ENCODE results near the gene ZNF514. TPM values are rescaled to one million over a fixed set of nuclear protein-coding genes. Genes with fewer than 3 reads are reported as not detected.

The ZNF514 gene
- total RNA-seq, 4 donors from 2014 or later = 8.6 to 22.9 (median 15.7) TPM

DNA sequence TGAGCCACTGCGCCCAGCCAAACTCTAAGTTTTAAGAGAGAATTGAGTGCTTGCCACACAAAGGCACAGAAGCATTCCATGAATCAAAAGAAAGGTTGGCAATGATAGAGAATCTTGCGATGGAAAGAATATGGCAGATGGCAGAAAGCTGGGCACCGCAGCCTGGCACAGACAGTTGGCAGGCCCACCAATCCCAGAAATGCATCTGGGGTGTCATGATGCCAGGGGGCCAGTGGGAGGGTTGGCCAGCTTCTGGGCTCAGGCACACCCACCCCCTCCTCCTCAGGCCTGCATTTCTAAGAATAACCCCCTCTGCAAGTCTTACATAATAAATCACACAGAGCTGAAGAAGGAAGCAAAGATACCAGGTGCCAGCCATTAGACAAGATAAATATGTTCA is 25.5 kb upstream of the ZNF514 start:
- in situ Hi-C loops (cut with MboI; ENCODE audit: low pct_ligation_motif_present in 1 of 4, low pct_unique_long_range_greater_than_20kb in 1 of 4, low sequenced_read_pairs in 3 of 4) = no loop called here
- WGBS, 2 donors (ENCODE audit: low coverage in 1 of 2) = 98 to 100% methylated on average over 3 of the region's 3 CpGs
- no peaks in the 10 kb centered on the region for H3K4me1 ChIP-seq
- TF ChIP-seq EP300 (IDR thresholded peaks at IDR 0.05; ENCODE audit: low read depth) (no peak), POLR2A (IDR thresholded peaks at IDR 0.05) (no peak), POLR2AphosphoS5 (IDR thresholded peaks at IDR 0.05) (no peak)
- TF ChIP-seq, protein P1, sequence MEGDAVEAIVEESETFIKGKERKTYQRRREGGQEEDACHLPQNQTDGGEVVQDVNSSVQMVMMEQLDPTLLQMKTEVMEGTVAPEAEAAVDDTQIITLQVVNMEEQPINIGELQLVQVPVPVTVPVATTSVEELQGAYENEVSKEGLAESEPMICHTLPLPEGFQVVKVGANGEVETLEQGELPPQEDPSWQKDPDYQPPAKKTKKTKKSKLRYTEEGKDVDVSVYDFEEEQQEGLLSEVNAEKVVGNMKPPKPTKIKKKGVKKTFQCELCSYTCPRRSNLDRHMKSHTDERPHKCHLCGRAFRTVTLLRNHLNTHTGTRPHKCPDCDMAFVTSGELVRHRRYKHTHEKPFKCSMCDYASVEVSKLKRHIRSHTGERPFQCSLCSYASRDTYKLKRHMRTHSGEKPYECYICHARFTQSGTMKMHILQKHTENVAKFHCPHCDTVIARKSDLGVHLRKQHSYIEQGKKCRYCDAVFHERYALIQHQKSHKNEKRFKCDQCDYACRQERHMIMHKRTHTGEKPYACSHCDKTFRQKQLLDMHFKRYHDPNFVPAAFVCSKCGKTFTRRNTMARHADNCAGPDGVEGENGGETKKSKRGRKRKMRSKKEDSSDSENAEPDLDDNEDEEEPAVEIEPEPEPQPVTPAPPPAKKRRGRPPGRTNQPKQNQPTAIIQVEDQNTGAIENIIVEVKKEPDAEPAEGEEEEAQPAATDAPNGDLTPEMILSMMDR (IDR thresholded peaks at IDR 0.05) = no peak
- no peak overlapping the region for H3K4me3 ChIP-seq
- intact Hi-C loops (cut with DNase I; ENCODE audit: low total_unique reads) = no loop called here
- no peak for DNase-seq
- no peaks in the 10 kb centered on the region for H3K27me3 ChIP-seq
- no peaks in the 10 kb centered on the region for H3K9me3 ChIP-seq
- peaks cover 0 to 24% (median 8%) of the 10 kb centered on the region in 4 donors for H3K36me3 ChIP-seq
- H3K27ac ChIP-seq = no peak overlapping the region

DNA sequence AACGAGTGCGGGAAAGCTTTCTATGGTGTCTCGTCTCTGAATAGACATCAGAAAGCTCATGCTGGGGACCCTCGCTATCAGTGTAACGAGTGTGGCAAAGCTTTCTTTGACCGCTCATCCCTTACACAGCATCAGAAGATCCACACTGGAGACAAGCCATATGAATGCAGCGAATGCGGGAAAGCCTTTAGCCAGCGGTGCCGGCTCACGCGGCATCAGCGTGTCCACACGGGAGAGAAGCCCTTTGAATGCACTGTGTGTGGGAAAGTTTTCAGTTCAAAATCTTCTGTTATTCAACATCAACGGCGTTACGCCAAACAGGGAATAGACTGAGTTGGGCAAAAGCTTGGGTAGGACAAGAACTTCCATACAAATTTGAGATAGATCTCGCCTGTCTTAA is 22.1 kb upstream of the ZNF514 start:
- WGBS, 2 donors (ENCODE audit: low coverage in 1 of 2) = 94 to 97% methylated on average over 18 of the region's 18 CpGs
- in situ Hi-C loops (cut with MboI; ENCODE audit: low pct_ligation_motif_present in 1 of 4, low pct_unique_long_range_greater_than_20kb in 1 of 4, low sequenced_read_pairs in 3 of 4) = no loop called here

DNA sequence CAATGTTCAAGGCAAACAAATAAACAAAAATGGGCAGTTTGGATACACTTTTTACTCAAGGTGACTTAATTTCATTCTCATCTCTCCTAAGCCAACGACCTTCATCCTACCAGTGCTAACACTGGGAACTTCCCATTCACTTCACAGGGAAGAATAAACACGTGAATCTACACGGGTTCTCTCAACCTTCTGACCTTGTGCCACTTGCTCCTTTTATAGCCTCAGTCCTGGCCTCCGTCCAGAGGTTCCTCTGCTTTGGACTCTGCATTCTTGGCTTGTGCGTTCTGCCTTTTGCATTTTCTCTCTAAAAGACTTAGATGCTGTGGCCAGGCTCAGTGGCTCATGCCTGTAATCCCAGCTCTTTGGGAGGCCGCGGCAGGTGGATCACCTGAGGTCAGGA is 19.8 kb upstream of the ZNF514 start:
- intact Hi-C loops (cut with DNase I; ENCODE audit: low total_unique reads) = no loop called here
- Histone ChIP-seq H3K4me3 (no peak overlapping the region), H3K27me3 (no peaks in the 10 kb centered on the region), H3K36me3 (peaks cover 0 to 33% (median 9%) of the 10 kb centered on the region in 4 donors), H3K4me1 (no peaks in the 10 kb centered on the region), H3K27ac (no peak overlapping the region), H3K9me3 (no peaks in the 10 kb centered on the region)
- peak; percentile 16 for DNase-seq
- WGBS, 2 donors (ENCODE audit: low coverage in 1 of 2) = 54 to 64% methylated on average over 6 to 7 of the region's 7 CpGs
- in situ Hi-C loops (cut with MboI; ENCODE audit: low pct_ligation_motif_present in 1 of 4, low pct_unique_long_range_greater_than_20kb in 1 of 4, low sequenced_read_pairs in 3 of 4) = no loop called here
- TF ChIP-seq POLR2A (IDR thresholded peaks at IDR 0.05) (no peak), EP300 (IDR thresholded peaks at IDR 0.05; ENCODE audit: low read depth) (no peak), POLR2AphosphoS5 (IDR thresholded peaks at IDR 0.05) (no peak)
- TF ChIP-seq, protein P1 (IDR thresholded peaks at IDR 0.05) = no peak

More for the DNA sequence above, 22.1 kb upstream of the ZNF514 start:
- Histone ChIP-seq H3K4me3 (no peak overlapping the region), H3K9me3 (no peaks in the 10 kb centered on the region), H3K4me1 (no peaks in the 10 kb centered on the region), H3K36me3 (peaks cover 0 to 33% (median 9%) of the 10 kb centered on the region in 4 donors), H3K27me3 (no peaks in the 10 kb centered on the region), H3K27ac (no peak overlapping the region)
- intact Hi-C loops (cut with DNase I; ENCODE audit: low total_unique reads) = no loop called here
- TF ChIP-seq, protein P1 (IDR thresholded peaks at IDR 0.05) = no peak
- TF ChIP-seq POLR2A (IDR thresholded peaks at IDR 0.05) (no peak), EP300 (IDR thresholded peaks at IDR 0.05; ENCODE audit: low read depth) (no peak), POLR2AphosphoS5 (IDR thresholded peaks at IDR 0.05) (no peak)
- no peak for DNase-seq

DNA sequence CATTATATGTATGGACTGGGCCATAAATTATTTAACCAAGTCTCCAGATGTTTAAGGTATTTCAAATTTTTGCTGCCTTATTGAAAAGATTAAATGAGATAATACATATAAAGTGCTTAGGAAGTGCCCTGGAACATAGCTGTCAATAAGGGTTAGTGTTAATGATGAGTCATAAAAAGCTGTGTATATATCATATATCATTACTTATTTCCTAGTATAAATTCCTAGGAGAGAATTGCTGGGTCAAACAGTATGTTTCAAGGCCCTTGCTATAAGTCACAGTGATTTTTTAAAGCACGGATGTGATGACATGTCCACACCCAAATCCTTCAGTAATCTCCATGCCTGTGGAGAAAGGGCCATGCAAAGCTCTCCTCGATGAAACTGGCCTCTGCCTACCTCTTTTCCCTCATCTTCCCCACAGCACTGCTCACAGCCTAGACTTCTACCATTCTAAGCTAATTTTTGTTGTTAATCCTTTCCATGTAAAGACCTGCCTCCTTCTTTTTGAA is 14.4 kb upstream of the ZNF514 start:
- intact Hi-C loops (cut with DNase I; ENCODE audit: low total_unique reads) (no loop called here), in situ Hi-C loops (cut with MboI; ENCODE audit: low pct_ligation_motif_present in 1 of 4, low pct_unique_long_range_greater_than_20kb in 1 of 4, low sequenced_read_pairs in 3 of 4) (no loop called here)
- Histone ChIP-seq H3K36me3 (no peaks in the 10 kb centered on the region), H3K27ac (no peak overlapping the region), H3K27me3 (no peaks in the 10 kb centered on the region), H3K9me3 (no peaks in the 10 kb centered on the region), H3K4me1 (no peaks in the 10 kb centered on the region), H3K4me3 (no peak overlapping the region)
- no peak for DNase-seq
- TF ChIP-seq POLR2A (IDR thresholded peaks at IDR 0.05) (no peak), POLR2AphosphoS5 (IDR thresholded peaks at IDR 0.05) (no peak), EP300 (IDR thresholded peaks at IDR 0.05; ENCODE audit: low read depth) (no peak)
- TF ChIP-seq, protein P1 (IDR thresholded peaks at IDR 0.05) = no peak
- 65 to 92% methylated on average over 2 of the region's 2 CpGs for WGBS, 2 donors (ENCODE audit: low coverage in 1 of 2)
